HEK293 (cell line): ENCODE data around the gene LRCH1.

Source experiments
- CTCF ChIA-PET: fragments of 350-600 bp; formaldehyde crosslinking; extraction: SDS; loops from one replicate; lab custom pipeline; 2021; ENCODE audit warnings: antibody characterized with exemption; lab: Yijun Ruan, JAX
- POLR2A ChIA-PET: fragments of 300-600 bp; formaldehyde crosslinking; extraction: SDS; loops from one replicate; lab custom pipeline; 2020; ENCODE audit warnings: antibody characterized with exemption, inconsistent platforms; lab: Yijun Ruan, JAX
- H3K27ac ChIP-seq: fragments of 200-500 bp; sonication (Bioruptor generic); 2 replicates; pipeline ENCODE4 v1.5.1; 2014; ENCODE audit warnings: low read depth, low read length, control low read depth, inconsistent platforms; ENCODE audit errors: extremely low read depth
- H3K36me3 ChIP-seq, 2 experiments: fragments of 200-500 bp in 1 of 2; sonication (Bioruptor generic) in 1 of 2; 1 replicate in 1 of 2; 2 replicates in 1 of 2; pipeline ENCODE4 v1.5.1; 2014 to 2017; ENCODE audit warnings: inconsistent platforms in 2 of 2, low read length in 2 of 2; ENCODE audit not compliant: control insufficient read depth in 2 of 2, insufficient read depth in 1 of 2
- H3K4me1 ChIP-seq: fragments of 200-500 bp; sonication (Bioruptor generic); 2 replicates; pipeline ENCODE4 v1.5.1; 2014; ENCODE audit warnings: mild to moderate bottlenecking, low read length, inconsistent platforms; ENCODE audit not compliant: control insufficient read depth, insufficient read depth
- H3K4me3 ChIP-seq: 2 replicates; pipeline ENCODE4 v1.5.1; 2011; ENCODE audit warnings: low read depth, mild to moderate bottlenecking, control low read depth, low read length, moderate library complexity
- H3K9me3 ChIP-seq: fragments of 200-500 bp; sonication (Bioruptor generic); 2 replicates; pipeline ENCODE4 v1.5.1; 2014; ENCODE audit warnings: low read depth, low read length, inconsistent platforms; ENCODE audit not compliant: control insufficient read depth, insufficient read depth
- MZF1 ChIP-seq: fragments of 450-650 bp; formaldehyde crosslinking; IDR thresholded peaks from 2 replicates; pipeline ENCODE4 v1.5.1; 2017; ENCODE audit warnings: missing biosample characterization, missing genetic modification characterization, borderline replicate concordance
- PRDM1 ChIP-seq: fragments of 450-650 bp; formaldehyde crosslinking; IDR thresholded peaks from 2 replicates; pipeline ENCODE4; 2016; ENCODE audit warnings: missing biosample characterization, missing genetic modification characterization
- YY1 ChIP-seq: fragments of 450-650 bp; formaldehyde crosslinking; IDR thresholded peaks from 2 replicates; pipeline ENCODE4 v1.5.1; 2018; ENCODE audit warnings: missing biosample characterization, missing genetic modification characterization
- ZEB2 ChIP-seq: fragments of 450-650 bp; formaldehyde crosslinking; IDR thresholded peaks from 2 replicates; pipeline ENCODE4 v1.5.1; 2016; ENCODE audit warnings: missing biosample characterization, missing genetic modification characterization
- ZNF114 ChIP-seq: fragments of 450-650 bp; formaldehyde crosslinking; IDR thresholded peaks from 2 replicates; pipeline ENCODE4 v1.5.0; 2017; ENCODE audit warnings: missing biosample characterization, missing genetic modification characterization
- ZNF140 ChIP-seq: fragments of 450-650 bp; formaldehyde crosslinking; IDR thresholded peaks from 2 replicates; pipeline ENCODE4 v1.5.1; 2016; ENCODE audit warnings: missing biosample characterization, missing genetic modification characterization
- ZNF202 ChIP-seq: fragments of 450-650 bp; formaldehyde crosslinking; IDR thresholded peaks from 2 replicates; pipeline ENCODE4 v1.5.1; 2016; ENCODE audit warnings: missing biosample characterization, missing genetic modification characterization, borderline replicate concordance
- ZNF335 ChIP-seq: fragments of 450-650 bp; formaldehyde crosslinking; conservative IDR thresholded peaks from 2 replicates; pipeline ENCODE4 v1.5.1; 2016; ENCODE audit warnings: missing biosample characterization, missing genetic modification characterization
- ZNF366 ChIP-seq: fragments of 450-650 bp; formaldehyde crosslinking; conservative IDR thresholded peaks from 2 replicates; pipeline ENCODE4 v1.5.1; 2016; ENCODE audit warnings: missing biosample characterization, missing genetic modification characterization
- ZNF423 ChIP-seq: fragments of 450-650 bp; formaldehyde crosslinking; IDR thresholded peaks from 2 replicates; pipeline ENCODE4 v1.5.1; 2016; ENCODE audit warnings: missing biosample characterization, missing genetic modification characterization
- ZNF621 ChIP-seq: fragments of 450-650 bp; formaldehyde crosslinking; IDR thresholded peaks from 2 replicates; pipeline ENCODE4 v1.5.1; 2017; ENCODE audit warnings: missing biosample characterization, missing genetic modification characterization
- ZNF623 ChIP-seq: fragments of 450-650 bp; formaldehyde crosslinking; IDR thresholded peaks from 2 replicates; pipeline ENCODE4 v1.5.1; 2016; ENCODE audit warnings: missing biosample characterization, missing genetic modification characterization
- ZNF624 ChIP-seq: fragments of 450-650 bp; formaldehyde crosslinking; IDR thresholded peaks from 2 replicates; pipeline ENCODE4 v1.5.1; 2017; ENCODE audit warnings: missing biosample characterization, missing genetic modification characterization
- ZNF776 ChIP-seq: fragments of 450-650 bp; formaldehyde crosslinking; IDR thresholded peaks from 2 replicates; pipeline ENCODE4 v1.5.0; 2017; ENCODE audit warnings: missing biosample characterization, missing genetic modification characterization, borderline replicate concordance
- TF ChIP-seq, protein P1 (sequence below): fragments of 450-650 bp; formaldehyde crosslinking; IDR thresholded peaks from 2 replicates; pipeline ENCODE4 v1.5.1; 2016; ENCODE audit warnings: missing biosample characterization, missing genetic modification characterization
- TF ChIP-seq, protein P2 (sequence below): fragments of 450-650 bp; formaldehyde crosslinking; IDR thresholded peaks from 2 replicates; pipeline ENCODE4 v1.5.1; 2016; ENCODE audit warnings: missing biosample characterization, missing genetic modification characterization
- TF ChIP-seq, protein P3 (sequence below): fragments of 450-650 bp; formaldehyde crosslinking; conservative IDR thresholded peaks from 2 replicates; pipeline ENCODE4 v1.5.1; 2016; ENCODE audit warnings: low read depth, missing biosample characterization, missing genetic modification characterization
- TF ChIP-seq, protein P4 (sequence below): fragments of 450-650 bp; formaldehyde crosslinking; IDR thresholded peaks from 2 replicates; pipeline ENCODE4 v1.5.1; 2016; ENCODE audit warnings: missing biosample characterization, missing genetic modification characterization

The LRCH1 gene

DNA sequence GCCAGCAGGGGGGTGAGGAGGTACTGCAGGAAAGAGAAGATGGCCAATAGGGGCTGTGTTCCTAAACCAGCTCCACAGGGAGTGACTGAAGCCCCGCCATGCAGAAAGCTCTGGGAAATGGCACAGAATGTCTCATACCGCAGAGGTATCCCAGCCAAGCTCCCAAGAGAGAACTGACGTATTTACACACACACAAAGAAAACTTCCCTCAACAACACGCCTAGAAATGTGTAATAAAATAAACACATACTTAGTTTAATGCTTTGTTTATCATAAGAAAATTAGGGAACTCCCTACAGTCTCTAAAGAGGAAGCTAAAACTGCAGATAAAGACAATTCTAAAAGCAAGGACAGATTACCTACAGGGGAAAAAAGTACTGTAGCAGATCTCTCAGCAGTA lies 204.0 kb downstream of the LRCH1 start (continued):
- TF ChIP-seq, protein P1, sequence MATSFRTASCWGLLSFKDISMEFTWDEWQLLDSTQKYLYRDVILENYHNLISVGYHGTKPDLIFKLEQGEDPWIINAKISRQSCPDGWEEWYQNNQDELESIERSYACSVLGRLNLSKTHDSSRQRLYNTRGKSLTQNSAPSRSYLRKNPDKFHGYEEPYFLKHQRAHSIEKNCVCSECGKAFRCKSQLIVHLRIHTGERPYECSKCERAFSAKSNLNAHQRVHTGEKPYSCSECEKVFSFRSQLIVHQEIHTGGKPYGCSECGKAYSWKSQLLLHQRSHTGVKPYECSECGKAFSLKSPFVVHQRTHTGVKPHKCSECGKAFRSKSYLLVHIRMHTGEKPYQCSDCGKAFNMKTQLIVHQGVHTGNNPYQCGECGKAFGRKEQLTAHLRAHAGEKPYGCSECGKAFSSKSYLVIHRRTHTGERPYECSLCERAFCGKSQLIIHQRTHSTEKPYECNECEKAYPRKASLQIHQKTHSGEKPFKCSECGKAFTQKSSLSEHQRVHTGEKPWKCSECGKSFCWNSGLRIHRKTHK: no peak
- no peak for TF ChIP-seq ZEB2 (tag by site-specific recombination)
- TF ChIP-seq, all 188 proteins: peak for 6

DNA sequence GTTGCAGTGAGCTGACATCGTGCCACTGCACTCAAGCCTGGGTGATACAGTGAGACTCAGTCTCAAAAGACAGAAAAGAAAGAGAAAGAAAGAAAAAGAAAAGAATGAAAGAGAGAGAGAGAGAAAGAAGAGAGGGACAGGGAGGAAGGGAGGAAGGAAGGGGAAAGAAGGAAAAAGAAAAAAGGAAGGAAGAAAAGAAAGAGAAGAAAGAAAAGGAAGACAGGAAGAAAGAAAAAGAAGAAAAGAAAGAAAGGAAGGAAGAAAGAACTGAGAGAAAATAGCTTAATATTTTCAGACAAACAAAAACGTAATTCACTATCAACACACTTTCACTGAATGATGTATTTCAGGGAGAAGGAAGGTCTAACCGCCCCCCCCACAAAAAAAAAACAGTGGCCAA lies 204.7 kb downstream of the LRCH1 start:
- H3K27ac ChIP-seq: no peak overlapping the region
- H3K36me3 ChIP-seq: no peaks in the 10 kb centered on the region
- POLR2A ChIA-PET: no interaction called here
- TF ChIP-seq, protein P2, sequence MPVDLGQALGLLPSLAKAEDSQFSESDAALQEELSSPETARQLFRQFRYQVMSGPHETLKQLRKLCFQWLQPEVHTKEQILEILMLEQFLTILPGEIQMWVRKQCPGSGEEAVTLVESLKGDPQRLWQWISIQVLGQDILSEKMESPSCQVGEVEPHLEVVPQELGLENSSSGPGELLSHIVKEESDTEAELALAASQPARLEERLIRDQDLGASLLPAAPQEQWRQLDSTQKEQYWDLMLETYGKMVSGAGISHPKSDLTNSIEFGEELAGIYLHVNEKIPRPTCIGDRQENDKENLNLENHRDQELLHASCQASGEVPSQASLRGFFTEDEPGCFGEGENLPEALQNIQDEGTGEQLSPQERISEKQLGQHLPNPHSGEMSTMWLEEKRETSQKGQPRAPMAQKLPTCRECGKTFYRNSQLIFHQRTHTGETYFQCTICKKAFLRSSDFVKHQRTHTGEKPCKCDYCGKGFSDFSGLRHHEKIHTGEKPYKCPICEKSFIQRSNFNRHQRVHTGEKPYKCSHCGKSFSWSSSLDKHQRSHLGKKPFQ (tag by site-specific recombination): no peak
- no peak for TF ChIP-seq MZF1 (tag by site-specific recombination)
- no peak for TF ChIP-seq ZNF624 (tag by site-specific recombination)
- no peak for TF ChIP-seq ZNF114
- TF ChIP-seq, protein P3, sequence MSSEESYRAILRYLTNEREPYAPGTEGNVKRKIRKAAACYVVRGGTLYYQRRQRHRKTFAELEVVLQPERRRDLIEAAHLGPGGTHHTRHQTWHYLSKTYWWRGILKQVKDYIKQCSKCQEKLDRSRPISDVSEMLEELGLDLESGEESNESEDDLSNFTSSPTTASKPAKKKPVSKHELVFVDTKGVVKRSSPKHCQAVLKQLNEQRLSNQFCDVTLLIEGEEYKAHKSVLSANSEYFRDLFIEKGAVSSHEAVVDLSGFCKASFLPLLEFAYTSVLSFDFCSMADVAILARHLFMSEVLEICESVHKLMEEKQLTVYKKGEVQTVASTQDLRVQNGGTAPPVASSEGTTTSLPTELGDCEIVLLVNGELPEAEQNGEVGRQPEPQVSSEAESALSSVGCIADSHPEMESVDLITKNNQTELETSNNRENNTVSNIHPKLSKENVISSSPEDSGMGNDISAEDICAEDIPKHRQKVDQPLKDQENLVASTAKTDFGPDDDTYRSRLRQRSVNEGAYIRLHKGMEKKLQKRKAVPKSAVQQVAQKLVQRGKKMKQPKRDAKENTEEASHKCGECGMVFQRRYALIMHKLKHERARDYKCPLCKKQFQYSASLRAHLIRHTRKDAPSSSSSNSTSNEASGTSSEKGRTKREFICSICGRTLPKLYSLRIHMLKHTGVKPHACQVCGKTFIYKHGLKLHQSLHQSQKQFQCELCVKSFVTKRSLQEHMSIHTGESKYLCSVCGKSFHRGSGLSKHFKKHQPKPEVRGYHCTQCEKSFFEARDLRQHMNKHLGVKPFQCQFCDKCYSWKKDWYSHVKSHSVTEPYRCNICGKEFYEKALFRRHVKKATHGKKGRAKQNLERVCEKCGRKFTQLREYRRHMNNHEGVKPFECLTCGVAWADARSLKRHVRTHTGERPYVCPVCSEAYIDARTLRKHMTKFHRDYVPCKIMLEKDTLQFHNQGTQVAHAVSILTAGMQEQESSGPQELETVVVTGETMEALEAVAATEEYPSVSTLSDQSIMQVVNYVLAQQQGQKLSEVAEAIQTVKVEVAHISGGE (tag by site-specific recombination): no peak
- 0 out of 2 replicates have a peak, but pooled peaks have one; percentile 10 for TF ChIP-seq ZNF202 (tag by site-specific recombination)
- TF ChIP-seq ZNF623 (tag by site-specific recombination): no peak
- TF ChIP-seq, protein P1: no peak
- peak; percentile 81 for TF ChIP-seq ZNF366
- TF ChIP-seq PRDM1: peak; percentile 64; the same call in 1 of the 2 replicates
- no peak for TF ChIP-seq YY1
- TF ChIP-seq ZNF140: no peak
- TF ChIP-seq ZNF776 (tag by site-specific recombination): no peak
- no peak for TF ChIP-seq ZNF423 (tag by site-specific recombination)
- H3K9me3 ChIP-seq: no peaks in the 10 kb centered on the region
- CTCF ChIA-PET: no interaction called here
- no peaks in the 10 kb centered on the region for H3K4me1 ChIP-seq
- no peak overlapping the region for H3K4me3 ChIP-seq

DNA sequence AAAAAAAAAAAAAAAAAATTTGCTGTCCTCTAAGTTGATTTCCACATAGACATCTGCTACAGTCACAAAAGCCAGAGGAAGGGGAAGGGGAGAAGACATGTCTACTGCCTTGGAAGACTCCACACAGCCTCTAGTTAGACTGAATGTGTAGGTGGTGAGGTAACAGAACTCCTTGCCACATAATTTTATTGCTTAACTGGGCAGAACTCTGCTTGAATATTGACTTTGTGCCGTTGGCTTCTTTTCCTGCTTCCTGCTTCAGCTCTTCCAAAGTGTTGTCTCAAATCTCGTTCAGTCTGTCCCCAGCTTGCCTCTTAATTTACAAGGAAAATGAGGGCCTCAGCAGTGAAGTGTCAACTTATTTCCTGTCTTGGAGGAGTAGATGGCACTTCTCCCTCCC lies 206.9 kb downstream of the LRCH1 start:
- Histone ChIP-seq H3K9me3 (no peaks in the 10 kb centered on the region), H3K36me3 (no peaks in the 10 kb centered on the region), H3K27ac (no peak overlapping the region), H3K4me1 (no peaks in the 10 kb centered on the region), H3K4me3 (no peak overlapping the region)
- TF ChIP-seq ZNF621 (tag by site-specific recombination) (no peak), ZNF335 (tag by site-specific recombination) (peak; percentile 15; the same call in 1 of the 2 replicates)
- TF ChIP-seq, protein P4, sequence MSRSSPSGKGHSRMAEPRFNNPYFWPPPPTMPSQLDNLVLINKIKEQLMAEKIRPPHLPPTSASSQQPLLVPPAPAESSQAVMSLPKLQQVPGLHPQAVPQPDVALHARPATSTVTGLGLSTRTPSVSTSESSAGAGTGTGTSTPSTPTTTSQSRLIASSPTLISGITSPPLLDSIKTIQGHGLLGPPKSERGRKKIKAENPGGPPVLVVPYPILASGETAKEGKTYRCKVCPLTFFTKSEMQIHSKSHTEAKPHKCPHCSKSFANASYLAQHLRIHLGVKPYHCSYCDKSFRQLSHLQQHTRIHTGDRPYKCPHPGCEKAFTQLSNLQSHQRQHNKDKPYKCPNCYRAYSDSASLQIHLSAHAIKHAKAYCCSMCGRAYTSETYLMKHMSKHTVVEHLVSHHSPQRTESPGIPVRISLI: peak; percentile 42; the same call in 1 of the 2 replicates
- TF ChIP-seq, all 188 proteins: peak for 2
- POLR2A ChIA-PET: interaction anchor here (0.6 kb wide), 1 partner anchor 910 kb away, joined by 6 read pairs; no protein-coding TSS in a partner anchor
- CTCF ChIA-PET: no interaction called here
